ENCODE measurements around the gene KCNIP1.

KCNIP1 gene

GRCh38 chr5:170524576-170524975 lies 20.8 kb downstream of the KCNIP1 start:
- Mint-ChIP-seq H3K4me1 (no peaks in the 10 kb centered on the region), H3K27ac (no peak overlapping the region), H3K36me3 (no peaks in the 10 kb centered on the region), H3K9me3 (no peaks in the 10 kb centered on the region), H3K4me3 (no peak overlapping the region), H3K27me3 (peaks cover 7% of the 10 kb centered on the region)
- DNase-seq (ENCODE audit: low spot score in 2 of 2) (no peak), ATAC-seq (ENCODE audit: low read depth) (no peak)

- DNase-seq (ENCODE audit: low spot score in 2 of 2) (no peak), ATAC-seq (ENCODE audit: low read depth) (no peak)
- Mint-ChIP-seq H3K36me3 (no peaks in the 10 kb centered on the region), H3K27me3 (peaks cover 7% of the 10 kb centered on the region), H3K4me1 (no peaks in the 10 kb centered on the region), H3K27ac (no peak overlapping the region), H3K4me3 (no peak overlapping the region), H3K9me3 (no peaks in the 10 kb centered on the region)
Observed at GRCh38 chr5:170525470-170526211, 21.8 kb downstream of the KCNIP1 start.

- Mint-ChIP-seq H3K36me3 (no peaks in the 10 kb centered on the region), H3K9me3 (no peaks in the 10 kb centered on the region), H3K27me3 (peaks cover 11% of the 10 kb centered on the region), H3K4me1 (no peaks in the 10 kb centered on the region), H3K4me3 (no peak overlapping the region), H3K27ac (no peak overlapping the region)
- ATAC-seq (ENCODE audit: low read depth), result no peak
- DNase-seq (ENCODE audit: low spot score in 2 of 2), result no peak
Observed at GRCh38 chr5:170527991-170528390, 24.2 kb downstream of the KCNIP1 start.

GRCh38 chr5:170528976-170529375 lies 25.2 kb downstream of the KCNIP1 start:
- H3K27me3 Mint-ChIP-seq, result peaks cover 8% of the 10 kb centered on the region
- no peak for ATAC-seq (ENCODE audit: low read depth)
- H3K4me3 Mint-ChIP-seq, result no peak overlapping the region
- no peaks in the 10 kb centered on the region for H3K4me1 Mint-ChIP-seq
- DNase-seq (ENCODE audit: low spot score in 2 of 2), result no peak
- no peaks in the 10 kb centered on the region for H3K36me3 Mint-ChIP-seq
- H3K9me3 Mint-ChIP-seq, result no peaks in the 10 kb centered on the region
- H3K27ac Mint-ChIP-seq, result no peak overlapping the region

DNA sequence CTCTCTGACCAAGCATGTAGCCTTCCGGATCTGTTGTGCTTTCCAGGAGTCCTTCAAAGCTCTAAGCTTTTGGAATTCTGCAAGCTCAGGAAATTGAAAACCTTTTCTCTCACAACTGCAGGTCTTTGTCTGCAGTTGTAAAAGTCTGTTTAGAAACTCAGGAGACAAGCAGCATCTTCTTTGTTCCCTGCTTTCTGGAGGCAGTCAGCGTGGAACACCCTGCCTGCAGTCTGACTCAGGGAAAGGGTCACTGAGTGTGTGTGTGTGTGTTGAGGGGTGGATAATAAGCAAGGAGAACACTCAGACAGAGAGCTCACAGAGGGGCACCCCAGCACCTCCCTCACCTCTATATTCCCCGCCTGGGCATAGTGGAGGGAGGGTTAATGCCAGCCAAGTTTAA lies 29.1 kb downstream of the KCNIP1 start:
- H3K27me3 Mint-ChIP-seq, result peaks cover 16% of the 10 kb centered on the region
- ATAC-seq (ENCODE audit: low read depth), result no peak
- H3K27ac Mint-ChIP-seq, result no peak overlapping the region
- no peaks in the 10 kb centered on the region for H3K4me1 Mint-ChIP-seq
- no peak for DNase-seq (ENCODE audit: low spot score in 2 of 2)
- no peak overlapping the region for H3K4me3 Mint-ChIP-seq
- H3K9me3 Mint-ChIP-seq, result no peaks in the 10 kb centered on the region
- H3K36me3 Mint-ChIP-seq, result no peaks in the 10 kb centered on the region

- Mint-ChIP-seq H3K9me3 (no peaks in the 10 kb centered on the region), H3K27ac (no peak overlapping the region), H3K36me3 (no peaks in the 10 kb centered on the region), H3K4me3 (no peak overlapping the region), H3K27me3 (peaks cover 14% of the 10 kb centered on the region), H3K4me1 (no peaks in the 10 kb centered on the region)
- no peak for DNase-seq (ENCODE audit: low spot score in 2 of 2)
- no peak for ATAC-seq (ENCODE audit: low read depth)
Observed at GRCh38 chr5:170533383-170533782, 29.6 kb downstream of the KCNIP1 start.

GRCh38 chr5:170534177-170534576 lies 30.4 kb downstream of the KCNIP1 start:
- peaks cover 17% of the 10 kb centered on the region for H3K27me3 Mint-ChIP-seq
- H3K4me1 Mint-ChIP-seq, result peaks cover 2% of the 10 kb centered on the region
- no peak overlapping the region for H3K27ac Mint-ChIP-seq
- ATAC-seq (ENCODE audit: low read depth) (no peak), DNase-seq (ENCODE audit: low spot score in 2 of 2) (no peak)
- no peaks in the 10 kb centered on the region for H3K9me3 Mint-ChIP-seq
- no peak overlapping the region for H3K4me3 Mint-ChIP-seq
- no peaks in the 10 kb centered on the region for H3K36me3 Mint-ChIP-seq

- peaks cover 20% of the 10 kb centered on the region for H3K27me3 Mint-ChIP-seq
- no peaks in the 10 kb centered on the region for H3K36me3 Mint-ChIP-seq
- H3K9me3 Mint-ChIP-seq, result no peaks in the 10 kb centered on the region
- H3K4me3 Mint-ChIP-seq, result no peak overlapping the region
- H3K4me1 Mint-ChIP-seq, result peaks cover 2% of the 10 kb centered on the region
- H3K27ac Mint-ChIP-seq, result no peak overlapping the region
- ATAC-seq (ENCODE audit: low read depth), result no peak
- DNase-seq (ENCODE audit: low spot score in 2 of 2), result no peak
Observed at GRCh38 chr5:170534941-170535340, 31.1 kb downstream of the KCNIP1 start.

DNA sequence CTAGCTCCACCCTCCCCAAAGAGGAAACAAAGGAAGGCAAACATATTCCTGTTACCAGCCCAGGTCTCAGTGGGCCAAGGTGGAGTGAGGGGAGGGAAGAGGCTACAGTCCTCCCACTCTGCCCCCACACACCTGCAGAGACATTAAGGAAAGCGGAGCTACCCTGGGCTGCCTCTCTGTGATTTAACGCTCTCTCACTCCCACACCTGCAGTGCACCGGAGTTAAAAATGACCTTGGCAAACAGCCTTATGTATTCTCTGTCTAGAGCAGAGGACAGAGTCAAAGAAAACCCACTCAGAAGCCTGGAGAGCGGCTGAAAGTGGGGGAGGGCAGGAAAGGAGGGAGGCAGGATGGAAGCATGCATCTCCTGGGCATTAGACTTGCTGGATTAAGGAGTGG lies 32.7 kb downstream of the KCNIP1 start:
- Mint-ChIP-seq H3K27me3 (peaks cover 20% of the 10 kb centered on the region), H3K27ac (no peak overlapping the region), H3K4me1 (peaks cover 2% of the 10 kb centered on the region), H3K4me3 (no peak overlapping the region), H3K9me3 (no peaks in the 10 kb centered on the region), H3K36me3 (no peaks in the 10 kb centered on the region)
- ATAC-seq (ENCODE audit: low read depth) (no peak), DNase-seq (ENCODE audit: low spot score in 2 of 2) (no peak)

DNA sequence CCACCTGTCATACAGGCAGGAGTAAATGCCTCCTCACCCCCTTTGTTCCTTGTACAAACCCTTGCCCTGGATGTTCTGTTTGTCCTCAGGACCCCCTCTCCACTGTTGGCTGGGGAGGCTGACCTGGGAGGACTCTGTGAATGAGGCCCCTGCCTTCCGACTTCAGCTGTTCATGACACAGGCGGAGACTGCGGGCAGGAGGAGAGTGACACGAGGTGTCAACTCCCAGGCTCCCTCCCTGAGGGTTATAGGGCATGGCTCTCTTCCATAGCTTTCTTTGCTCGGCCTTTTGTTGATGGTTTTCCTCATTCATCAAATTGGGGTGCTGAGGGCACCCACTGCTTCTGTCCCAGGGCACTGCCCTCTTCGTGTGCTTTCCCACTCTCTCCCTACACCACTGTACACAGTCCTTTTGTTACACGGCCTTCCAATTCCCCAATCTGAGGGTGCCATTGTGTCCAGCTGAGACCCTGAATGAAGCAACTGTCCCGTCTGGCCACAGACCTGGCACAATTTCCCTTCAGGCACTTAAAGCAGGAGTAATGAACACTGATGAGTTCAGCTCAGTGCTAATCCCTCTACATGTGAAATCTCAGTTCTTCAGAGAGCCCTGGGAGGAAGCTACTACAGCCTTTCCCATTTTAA lies 33.8 kb downstream of the KCNIP1 start:
- peaks cover 17% of the 10 kb centered on the region for H3K27me3 Mint-ChIP-seq
- DNase-seq (ENCODE audit: low spot score in 2 of 2) (no peak), ATAC-seq (ENCODE audit: low read depth) (no peak)
- no peak overlapping the region for H3K27ac Mint-ChIP-seq
- no peak overlapping the region for H3K4me3 Mint-ChIP-seq
- H3K36me3 Mint-ChIP-seq, result no peaks in the 10 kb centered on the region
- H3K4me1 Mint-ChIP-seq, result peaks cover 2% of the 10 kb centered on the region
- H3K9me3 Mint-ChIP-seq, result no peaks in the 10 kb centered on the region

DNA sequence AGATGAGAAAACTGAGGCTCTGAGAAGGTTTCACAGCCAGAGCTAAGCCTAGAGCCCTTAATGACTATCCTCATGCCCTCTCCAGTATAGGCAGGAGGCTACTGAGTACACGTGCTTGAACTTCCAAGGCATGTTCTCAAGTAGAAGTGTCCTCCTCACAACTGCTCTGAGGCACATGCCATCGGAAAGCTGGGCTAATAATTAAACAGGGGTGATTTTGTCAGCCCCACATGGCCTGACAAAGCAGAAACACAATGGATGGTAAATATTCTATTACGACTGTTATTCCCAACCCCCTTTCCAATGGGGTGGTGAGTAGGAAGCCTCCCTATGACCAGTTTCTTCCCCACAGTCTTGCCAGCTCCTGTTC lies 34.3 kb downstream of the KCNIP1 start:
- no peak for ATAC-seq (ENCODE audit: low read depth)
- no peaks in the 10 kb centered on the region for H3K9me3 Mint-ChIP-seq
- no peak for DNase-seq (ENCODE audit: low spot score in 2 of 2)
- H3K4me3 Mint-ChIP-seq, result no peak overlapping the region
- H3K27me3 Mint-ChIP-seq, result peaks cover 16% of the 10 kb centered on the region
- H3K4me1 Mint-ChIP-seq, result peaks cover 2% of the 10 kb centered on the region
- no peaks in the 10 kb centered on the region for H3K36me3 Mint-ChIP-seq
- H3K27ac Mint-ChIP-seq, result no peak overlapping the region

DNA sequence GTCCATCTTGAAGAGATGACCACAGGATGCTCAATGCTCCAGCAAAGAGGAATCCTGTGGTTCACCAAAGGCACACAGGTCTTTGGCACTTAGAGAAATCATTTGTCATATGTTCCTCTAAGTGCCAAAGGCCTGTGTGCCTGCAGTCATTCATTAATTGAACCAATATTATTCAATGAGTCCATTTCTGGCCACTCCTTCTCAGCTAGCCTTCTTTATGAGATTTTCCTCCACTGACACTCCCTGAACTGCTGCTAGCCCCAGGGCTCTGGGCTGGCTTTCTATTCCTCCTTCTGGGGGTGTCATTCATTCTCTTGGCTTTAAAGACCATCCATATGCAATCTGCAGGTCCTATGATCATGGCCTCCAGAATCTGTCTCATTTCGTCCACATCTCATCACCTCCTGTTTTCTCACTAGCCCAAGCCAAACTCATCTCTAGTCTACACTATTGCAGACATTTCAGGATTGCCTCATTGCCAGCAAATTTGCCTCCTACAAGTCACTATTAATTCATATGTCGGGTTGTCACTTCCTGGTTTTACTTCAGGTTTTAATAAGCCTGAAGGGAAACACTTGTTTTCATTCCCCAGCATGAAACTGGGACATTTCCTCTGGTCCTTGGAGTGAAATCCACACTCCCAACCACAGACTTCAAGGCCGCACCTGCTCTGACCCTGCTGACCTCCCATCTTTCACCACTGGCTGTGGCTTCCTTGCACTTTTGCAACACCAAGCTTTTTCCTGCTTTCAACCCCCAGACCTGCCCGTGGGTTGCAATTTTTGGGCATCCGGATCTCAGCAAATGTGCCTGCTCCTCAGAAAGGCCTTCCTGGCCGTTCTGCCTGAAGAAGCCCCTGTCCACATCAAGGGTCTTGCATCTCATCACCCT lies 35.1 kb downstream of the KCNIP1 start:
- H3K27ac Mint-ChIP-seq, result no peak overlapping the region
- no peak for DNase-seq (ENCODE audit: low spot score in 2 of 2)
- no peaks in the 10 kb centered on the region for H3K36me3 Mint-ChIP-seq
- no peak for ATAC-seq (ENCODE audit: low read depth)
- no peaks in the 10 kb centered on the region for H3K9me3 Mint-ChIP-seq
- peaks cover 2% of the 10 kb centered on the region for H3K4me1 Mint-ChIP-seq
- H3K4me3 Mint-ChIP-seq, result no peak overlapping the region
- H3K27me3 Mint-ChIP-seq, result peaks cover 16% of the 10 kb centered on the region

DNA sequence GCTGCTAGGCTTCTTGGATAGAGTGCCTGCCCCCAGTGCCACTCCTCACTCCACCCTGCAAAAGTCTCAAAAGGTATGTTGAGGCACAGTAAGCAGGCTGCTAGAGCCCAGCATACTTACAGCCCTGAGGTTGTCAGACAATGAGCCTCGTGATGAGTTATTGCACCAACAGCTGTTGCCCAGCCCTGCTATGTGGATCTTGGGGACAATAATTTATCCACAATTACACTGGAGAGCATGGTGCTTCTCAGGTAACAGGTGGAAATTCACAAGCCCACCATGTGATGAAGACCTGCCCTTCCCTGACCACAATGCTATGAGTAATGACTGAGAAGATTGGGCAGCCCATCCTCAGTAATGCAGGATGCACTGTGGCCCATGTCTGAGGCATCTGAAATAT lies 36.5 kb downstream of the KCNIP1 start:
- DNase-seq (ENCODE audit: low spot score in 2 of 2) (no peak), ATAC-seq (ENCODE audit: low read depth) (no peak)
- peaks cover 14% of the 10 kb centered on the region for H3K27me3 Mint-ChIP-seq
- H3K36me3 Mint-ChIP-seq, result no peaks in the 10 kb centered on the region
- H3K27ac Mint-ChIP-seq, result no peak overlapping the region
- H3K4me1 Mint-ChIP-seq, result peaks cover 2% of the 10 kb centered on the region
- H3K9me3 Mint-ChIP-seq, result peaks cover 2% of the 10 kb centered on the region
- H3K4me3 Mint-ChIP-seq, result no peak overlapping the region

DNA sequence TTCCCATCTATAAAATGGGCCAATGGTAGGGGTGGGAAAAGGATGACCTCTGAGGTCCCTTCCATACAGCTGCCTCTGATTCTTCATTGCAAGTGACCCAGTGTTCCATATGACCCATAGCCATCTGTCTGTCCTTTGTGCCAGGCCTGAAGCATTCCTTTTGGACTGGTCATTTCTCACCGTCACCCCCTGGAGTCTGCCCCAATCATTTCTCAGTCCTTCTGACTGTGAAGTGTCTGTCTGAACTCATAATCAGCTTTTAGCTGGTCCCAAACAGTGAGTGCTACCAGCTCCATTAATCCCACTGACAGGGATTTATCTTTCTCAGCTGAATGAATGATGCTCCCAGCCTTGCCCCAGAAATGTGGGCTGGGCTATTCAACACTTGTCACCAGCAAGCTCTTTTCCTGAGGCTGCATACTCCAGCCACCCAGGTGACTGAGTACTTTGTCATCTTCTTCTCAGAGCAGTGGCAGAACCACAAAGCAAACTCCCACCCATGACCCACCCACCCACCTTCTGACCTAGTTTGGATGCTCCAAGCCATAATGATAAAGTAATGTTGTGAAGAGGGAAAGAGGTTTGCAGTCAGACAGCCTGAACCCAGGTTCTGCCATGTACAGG lies 37.4 kb downstream of the KCNIP1 start:
- Mint-ChIP-seq H3K4me3 (no peak overlapping the region), H3K4me1 (peaks cover 2% of the 10 kb centered on the region), H3K9me3 (peaks cover 9% of the 10 kb centered on the region), H3K27me3 (peaks cover 13% of the 10 kb centered on the region), H3K27ac (no peak overlapping the region), H3K36me3 (peaks cover 2% of the 10 kb centered on the region)
- ATAC-seq (ENCODE audit: low read depth), result no peak
- no peak for DNase-seq (ENCODE audit: low spot score in 2 of 2)

Measured in memory B cell (primary cell).